GM13976 (cell line): ENCODE data around the gene TRIM3.

Source experiments
- DNase-seq: peaks from one replicate; pipeline ENCODE4 v3.0.0; 2012; ENCODE audit warnings: low spot score
- CTCF ChIP-seq: IDR thresholded peaks from 2 replicates; pipeline ENCODE4 v1.5.1; 2012; ENCODE audit warnings: borderline replicate concordance, mild to moderate bottlenecking; ENCODE audit not compliant: insufficient read depth; ENCODE audit errors: extremely low read depth, missing control alignments, control extremely low read depth
- in situ Hi-C: fragments of 300-500 bp; cut with MboI; formaldehyde crosslinking; loops from one replicate; pipeline ENCODE4 v1.12.0; 2022; ENCODE audit warnings: low sequenced_read_pairs, mixed read lengths, inconsistent platforms; ENCODE audit not compliant: unreplicated experiment

The TRIM3 gene

GRCh38 chr11:6405846-6406245 is 67.9 kb downstream of the TRIM3 start:
- in situ Hi-C loops: no loop called here
- no peak for TF ChIP-seq CTCF
- DNase-seq: no peak

- in situ Hi-C loops: no loop called here
- no peak for DNase-seq
Measured at GRCh38 chr11:6405052-6405667, 68.6 kb downstream of the TRIM3 start.

GRCh38 chr11:6404342-6405051 is 69.2 kb downstream of the TRIM3 start:
- in situ Hi-C loops: no loop called here
- no peak for DNase-seq
- TF ChIP-seq CTCF: no peak

More at GRCh38 chr11:6405052-6405667, 68.6 kb downstream of the TRIM3 start:
- TF ChIP-seq CTCF: no peak

GRCh38 chr11:6403539-6403938 is 70.2 kb downstream of the TRIM3 start:
- TF ChIP-seq CTCF: no peak
- in situ Hi-C loops: no loop called here
- DNase-seq: no peak

GRCh38 chr11:6402561-6402981 is 71.2 kb downstream of the TRIM3 start:
- in situ Hi-C loops: no loop called here
- DNase-seq: peak; percentile 82
- TF ChIP-seq CTCF: no peak

- in situ Hi-C loops: no loop called here
- TF ChIP-seq CTCF: no peak
Measured at GRCh38 chr11:6402061-6402470, 71.7 kb downstream of the TRIM3 start.

More at GRCh38 chr11:6402061-6402470, 71.7 kb downstream of the TRIM3 start:
- DNase-seq: peak; percentile 72
